SK-N-SH (cell line): ENCODE data around the gene SUPT5H. TPM values are rescaled to one million over a fixed set of nuclear protein-coding genes. Genes with fewer than 3 reads are reported as not detected.

Experiments used
- CTCF ChIA-PET: fragments of 300-600, 350-600 bp; formaldehyde crosslinking; extraction: SDS; loops from one replicate; lab custom pipeline; 2021; lab: Yijun Ruan, JAX
- POLR2A ChIA-PET: fragments of 350-600 bp; sonication (Branson Sonifier 250); formaldehyde crosslinking; extraction: SDS; loops from one replicate; lab custom pipeline; 2020; ENCODE audit warnings: antibody characterized with exemption, inconsistent platforms; lab: Yijun Ruan, JAX
- DNase-seq: peaks from one replicate; pipeline ENCODE4 v3.0.0; 2012
- H2AFZ ChIP-seq: fragments of 200-600 bp; sonication (generic); 2 replicates; pipeline ENCODE4 v1.8.1; 2016; ENCODE audit warnings: antibody characterized with exemption, mild to moderate bottlenecking, low read depth
- H3F3A ChIP-seq: fragments of 200-600 bp; sonication (generic); replicated peaks from 2 replicates; pipeline ENCODE3; 2016; ENCODE audit warnings: antibody characterized with exemption, mild to moderate bottlenecking; ENCODE audit not compliant: insufficient read depth
- H3K27ac ChIP-seq, 2 experiments: fragments of 200-500 bp in 1 of 2; fragments of 200-600 bp in 1 of 2; sonication (Bioruptor generic) in 1 of 2; sonication (generic), shearing (Covaris generic) in 1 of 2; 2 replicates each; pipeline versions ENCODE4 v1.5.1 to v1.6.1; 2014 to 2016; ENCODE audit warnings: low read depth in 2 of 2, inconsistent platforms in 1 of 2, low read length in 1 of 2, mild to moderate bottlenecking in 1 of 2, mixed read lengths in 1 of 2
- H3K27me3 ChIP-seq: fragments of 200-600 bp; sonication (generic), shearing (Covaris generic); 2 replicates; pipeline ENCODE4 v1.6.1; 2016; ENCODE audit warnings: mixed run types; ENCODE audit not compliant: insufficient read depth
- H3K36me3 ChIP-seq, 2 experiments: fragments of 200-500 bp in 1 of 2; fragments of 200-600 bp in 1 of 2; sonication (Bioruptor generic) in 1 of 2; sonication (generic) in 1 of 2; replicated peaks in 1 of 2; 2 replicates each; pipeline versions ENCODE3 to v1.5.1; 2014 to 2016; ENCODE audit warnings: low read length in 1 of 2, mild to moderate bottlenecking in 1 of 2; ENCODE audit not compliant: insufficient read depth in 2 of 2, control insufficient read depth in 1 of 2
- H3K4me1 ChIP-seq, 2 experiments: fragments of 200-500 bp in 1 of 2; fragments of 200-600 bp in 1 of 2; sonication (Bioruptor generic) in 1 of 2; sonication (generic), shearing (Covaris generic) in 1 of 2; 2 replicates each; pipeline versions ENCODE4 v1.5.1 to v1.6.1; 2014 to 2016; ENCODE audit warnings: low read depth in 1 of 2, low read length in 1 of 2, mixed run types in 1 of 2; ENCODE audit not compliant: insufficient read depth in 2 of 2, control insufficient read depth in 1 of 2
- H3K4me2 ChIP-seq: fragments of 200-600 bp; sonication (generic), shearing (Covaris generic); 2 replicates; pipeline ENCODE4 v1.6.1; 2017; ENCODE audit warnings: mixed run types
- H3K4me3 ChIP-seq, 2 experiments: fragments of 200-500 bp in 1 of 2; fragments of 200-600 bp in 1 of 2; sonication (Bioruptor generic) in 1 of 2; sonication (generic), shearing (Covaris generic) in 1 of 2; 2 replicates each; pipeline versions ENCODE4 v1.5.1 to v1.8.1; 2014 to 2016; ENCODE audit warnings: low read depth in 2 of 2, inconsistent platforms in 1 of 2, low read length in 1 of 2, mild to moderate bottlenecking in 1 of 2, mixed read lengths in 1 of 2, moderate library complexity in 1 of 2
- H3K79me2 ChIP-seq: fragments of 200-600 bp; sonication (generic); 2 replicates; pipeline ENCODE4 v1.8.1; 2017; ENCODE audit warnings: mild to moderate bottlenecking; ENCODE audit not compliant: insufficient read depth
- H3K9ac ChIP-seq: fragments of 200-600 bp; sonication (generic); 2 replicates; pipeline ENCODE4 v1.6.1; 2017; ENCODE audit warnings: mixed run types
- H3K9me2 ChIP-seq: fragments of 200-600 bp; sonication (generic); 2 replicates; pipeline ENCODE4 v1.6.1; 2017; ENCODE audit warnings: mixed run types
- H3K9me3 ChIP-seq: fragments of 200-600 bp; sonication (generic); 2 replicates; pipeline ENCODE4 v1.6.1; 2017; ENCODE audit warnings: mixed run types, mild to moderate bottlenecking, moderate library complexity
- H4K20me1 ChIP-seq: fragments of 200-600 bp; sonication (generic); 2 replicates; pipeline ENCODE4 v1.6.1; 2017; ENCODE audit warnings: mild to moderate bottlenecking, mixed run types; ENCODE audit not compliant: insufficient read depth
- CHD2 ChIP-seq: fragments of 150-350 bp; IDR thresholded peaks from 2 replicates; pipeline ENCODE4 v1.6.1; 2018; ENCODE audit warnings: low read length; ENCODE audit not compliant: partially characterized antibody
- EP300 ChIP-seq, 2 experiments: IDR thresholded peaks; 2 replicates each; pipeline versions ENCODE4 v1.4.0 to v1.6.1; 2012; ENCODE audit warnings: borderline replicate concordance in 1 of 2, low read depth in 1 of 2, low read length in 1 of 2
- FOXM1 ChIP-seq: IDR thresholded peaks from 2 replicates; pipeline ENCODE4 v1.4.0; 2012; ENCODE audit warnings: low read depth, mild to moderate bottlenecking
- JUND ChIP-seq: IDR thresholded peaks from 2 replicates; pipeline ENCODE4 v1.4.0; 2012
- MAX ChIP-seq: IDR thresholded peaks from 2 replicates; pipeline ENCODE4 v1.4.0; 2012; ENCODE audit warnings: low read depth
- POLR2AphosphoS5 ChIP-seq: IDR thresholded peaks from 2 replicates; pipeline ENCODE4 v1.6.1; 2012; ENCODE audit warnings: low read depth, low read length
- REST ChIP-seq: IDR thresholded peaks from 2 replicates; pipeline ENCODE4 v1.6.1; 2012; ENCODE audit warnings: mild to moderate bottlenecking, low read depth, low read length, moderate library complexity
- RXRA ChIP-seq: IDR thresholded peaks from 2 replicates; pipeline ENCODE4 v1.4.0; 2012; ENCODE audit warnings: low read depth, mild to moderate bottlenecking, borderline replicate concordance
- USF1 ChIP-seq: IDR thresholded peaks from 2 replicates; pipeline ENCODE4 v1.4.0; 2012; ENCODE audit warnings: low read depth, borderline replicate concordance
- USF2 ChIP-seq: fragments of 150-350 bp; IDR thresholded peaks from 2 replicates; pipeline ENCODE4 v1.6.1; 2017; ENCODE audit warnings: antibody characterized with exemption, low read length, low read depth, borderline replicate concordance
- WGBS: methylation state at CpG from one replicate; pipeline ENCODE4 v1.1.6; 2017; ENCODE audit warnings: low lambda C conversion rate; 5-methylcytosine and 5-hydroxymethylcytosine counted together
- polyA plus RNA-seq, 3 experiments: library from polyadenylated mRNA; depleted of rRNA; stranded (reverse); fragments of >200 nt; gene quantifications; 2 replicates each; pipeline ENCODE4 v1.2.3, GENCODE V29; 2012

SUPT5H gene
- polyA plus RNA-seq, 1 of the 3 experiments (the other 2 are of a cell fraction) = 137 TPM

GRCh38 chr19:39407660-39408391 lies 37.6 kb upstream of the SUPT5H start:
- WGBS = 68% methylated on average over 34 of the region's 40 CpGs
- peaks cover 19% of the 10 kb centered on the region for H4K20me1 ChIP-seq
- H3K36me3 ChIP-seq = peaks cover 0 to 7% of the 10 kb centered on the region in 2 experiments
- H3K9me2 ChIP-seq = no peaks in the 10 kb centered on the region
- H3K27ac ChIP-seq = peak overlapping the region in 1 of 2 experiments; percentile 91; a peak in 2 of 4 replicates
- H3F3A ChIP-seq = peaks cover 45% of the 10 kb centered on the region
- H3K9ac ChIP-seq = peak overlapping the region; percentile 97
- peaks cover 30% of the 10 kb centered on the region for H3K79me2 ChIP-seq
- H3K4me2 ChIP-seq = peak overlapping the region; percentile 92
- no peaks in the 10 kb centered on the region for H3K9me3 ChIP-seq
- POLR2A ChIA-PET = interaction anchor here (2.5 kb wide), 1 partner anchor 28 kb away, joined by 12 read pairs; the partner anchor contains the start of gene RPS16
- DNase-seq = no peak
- H3K27me3 ChIP-seq = no peaks in the 10 kb centered on the region
- no peak for TF ChIP-seq JUND
- TF ChIP-seq MAX = no peak
- TF ChIP-seq EP300 (IDR thresholded peaks at IDR 0.05; ENCODE audit: borderline replicate concordance in 1 of 2, low read depth in 1 of 2, low read length in 1 of 2) = no peak
- no peak overlapping the region for H2AFZ ChIP-seq
- CTCF ChIA-PET = interaction anchor here (0.7 to 3.9 kb wide), 5 partner anchors 10 to 131 kb away, joined by 3 to 52 read pairs (median 4); partner anchors contain the start of gene RPS16
- peaks cover 32 to 34% of the 10 kb centered on the region in 2 experiments; a peak in 3 of 4 replicates for H3K4me1 ChIP-seq
- H3K4me3 ChIP-seq = peak overlapping the region; percentile 82 to 98

- Histone ChIP-seq H3K4me2 (peak overlapping the region; percentile 92), H3K9ac (peak overlapping the region; percentile 97; the same call in 1 of the 2 replicates), H3K27ac (peak overlapping the region in 1 of 2 experiments; percentile 91; a peak in 2 of 4 replicates), H3K4me1 (peaks cover 27 to 28% of the 10 kb centered on the region in 2 experiments; a peak in 3 of 4 replicates), H3K9me3 (no peaks in the 10 kb centered on the region), H2AFZ (no peak overlapping the region), H4K20me1 (peaks cover 19% of the 10 kb centered on the region), H3K36me3 (peaks cover 0 to 7% of the 10 kb centered on the region in 2 experiments), H3K4me3 (peak overlapping the region; percentile 82 to 98; a peak in 3 of 4 replicates), H3K27me3 (no peaks in the 10 kb centered on the region), H3F3A (peaks cover 42% of the 10 kb centered on the region), H3K9me2 (no peaks in the 10 kb centered on the region), H3K79me2 (peaks cover 38% of the 10 kb centered on the region)
- DNase-seq = no peak
- CTCF ChIA-PET = interaction anchor here (1.0 to 3.9 kb wide), 4 partner anchors 11 to 130 kb away, joined by 3 to 52 read pairs (median 4); no protein-coding TSS in a partner anchor
- POLR2A ChIA-PET = interaction anchor here (2.5 kb wide), 1 partner anchor 27 kb away, joined by 12 read pairs; the partner anchor contains the start of gene RPS16
- 71% methylated on average over 15 of the region's 20 CpGs for WGBS
- TF ChIP-seq REST (no peak), USF1 (no peak), POLR2AphosphoS5 (0 out of 2 replicates have a peak, but pooled peaks have one; percentile 28), CHD2 (no peak), FOXM1 (peak; percentile 18; the same call in 1 of the 2 replicates), USF2 (no peak), RXRA (no peak)
These were observed 36.8 kb upstream of the SUPT5H start for GRCh38 chr19:39408392-39409207.
